ENCODE measurements around the gene ZNF536. TPM values are rescaled to one million over a fixed set of nuclear protein-coding genes. Genes with fewer than 3 reads are reported as not detected.

Gene ZNF536
- total RNA-seq, 1 experiment from 2014 or later, result not detected

GRCh38 chr19:30359936-30360335 lies 12.2 kb upstream of the ZNF536 start:
- 0 out of 7 replicates have a peak, but pooled peaks cover 0 to 1% (median 0%) of the 10 kb centered on the region in 3 experiments for H3K36me3 Mint-ChIP-seq (ENCODE audit: insufficient read depth in 1 of 3, low read depth in 3 of 3)
- Histone ChIP-seq H3K23ac (ENCODE audit: insufficient read length, low read depth, low read length) (no peak overlapping the region), H2BK120ac (ENCODE audit: low read depth, low read length, poor library complexity, severe bottlenecking) (no peak overlapping the region)

More at GRCh38 chr19:30359936-30360335, 12.2 kb upstream of the ZNF536 start:
- Histone ChIP-seq H3K27me3 (ENCODE audit: insufficient read depth, low read length) (no peaks in the 10 kb centered on the region), H3K18ac (ENCODE audit: insufficient read length, low read depth, low read length) (no peak overlapping the region), H2BK20ac (ENCODE audit: low read depth, low read length, poor library complexity, severe bottlenecking) (no peak overlapping the region), H3K27ac (ENCODE audit: insufficient read length, low read depth, low read length) (no peak overlapping the region), H3K4ac (ENCODE audit: low read depth, low read length) (no peak overlapping the region), H4K91ac (ENCODE audit: insufficient read length, low read depth, low read length) (no peak overlapping the region), H3T11ph (ENCODE audit: low read length) (no peak overlapping the region), H3K9me3 (ENCODE audit: control insufficient read depth, low read depth, low read length) (no peaks in the 10 kb centered on the region), H3K4me2 (ENCODE audit: insufficient read depth, insufficient read length, low read length) (no peak overlapping the region), H3K4me1 (ENCODE audit: insufficient read depth, low read length) (peaks cover 6% of the 10 kb centered on the region; the same call in 1 of the 2 replicates), H2AFZ (ENCODE audit: low read length) (no peak overlapping the region), H3K79me2 (ENCODE audit: insufficient read depth, low read length) (no peaks in the 10 kb centered on the region), H3K9ac (ENCODE audit: extremely low read depth, insufficient read length, low read length) (no peak overlapping the region), H3K56ac (ENCODE audit: insufficient read length, low read depth, low read length) (no peak overlapping the region), H4K8ac (replicated peaks; ENCODE audit: insufficient read length, low read depth, low read length) (no peak overlapping the region), H2BK5ac (ENCODE audit: insufficient read length, low read length) (no peak overlapping the region), H2BK12ac (ENCODE audit: insufficient read length, low read depth, low read length) (no peak overlapping the region), H3K79me1 (ENCODE audit: insufficient read depth, low read depth, low read length, poor library complexity, severe bottlenecking) (no peaks in the 10 kb centered on the region), H3K14ac (ENCODE audit: insufficient read depth, low read length) (no peak overlapping the region), H4K20me1 (ENCODE audit: control insufficient read depth, insufficient read depth, insufficient read length) (no peaks in the 10 kb centered on the region), H4K5ac (ENCODE audit: insufficient read length, low read depth, low read length) (no peak overlapping the region), H3K23me2 (ENCODE audit: insufficient read length, low read depth, low read length, poor library complexity, severe bottlenecking) (no peaks in the 10 kb centered on the region), H2BK15ac (ENCODE audit: low read depth, low read length) (no peak overlapping the region), H2AK5ac (ENCODE audit: insufficient read length, low read length) (no peak overlapping the region)
- no peaks in the 10 kb centered on the region; a peak in 2 of 5 replicates for H3K9me3 Mint-ChIP-seq
- H3K27ac Mint-ChIP-seq, result no peak overlapping the region
- TF ChIP-seq CTCF (conservative IDR thresholded peaks at IDR 0.05), result no peak
- peaks cover 2% of the 10 kb centered on the region; the same call in 1 of the 2 replicates for H3K27me3 Mint-ChIP-seq (ENCODE audit: low read depth)
- H3K4me1 Mint-ChIP-seq, result peaks cover 18 to 20% of the 10 kb centered on the region in 2 experiments
- no CpG with 5 or more reads among the region's 9 CpGs for WGBS (ENCODE audit: extremely low coverage, insufficient read length, low lambda C conversion rate)
- H3K4me3 Mint-ChIP-seq, result no peak overlapping the region
- DNase-seq, result no peak

Measured in H9 (cell line).